Measurements from ENCODE around the gene BACH2.

Gene BACH2

DNA sequence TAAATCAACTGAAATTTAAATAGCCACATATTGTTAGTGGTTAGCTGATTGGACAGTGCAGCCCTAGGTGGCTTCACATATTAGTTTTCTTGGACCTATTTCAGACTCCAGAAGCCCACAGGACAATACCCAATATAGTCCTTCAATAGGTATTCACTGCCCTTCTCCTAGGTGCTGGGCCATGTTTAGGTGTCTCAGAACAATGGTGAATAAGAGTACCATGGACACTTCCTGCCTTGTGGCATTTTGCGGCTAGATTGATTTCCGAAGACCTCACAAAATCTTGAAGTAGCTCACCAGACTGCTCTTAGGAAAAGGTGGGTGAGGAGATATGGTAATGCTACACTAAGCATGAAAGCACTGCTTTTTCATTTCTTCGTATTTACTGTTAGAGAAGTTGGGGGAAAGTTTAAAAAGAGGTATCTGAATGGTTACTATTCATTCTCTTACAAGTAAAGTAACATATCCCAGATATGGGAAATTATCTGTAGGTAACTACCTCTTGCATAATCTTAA is 203.0 kb downstream of the BACH2 start:
- Histone ChIP-seq H3K36me3 (ENCODE audit: control insufficient read depth, low read length) (peaks cover 98% of the 10 kb centered on the region), H3K9me3 (ENCODE audit: control insufficient read depth, insufficient read depth, low read length) (no peaks in the 10 kb centered on the region), H3K9me2 (replicated peaks; ENCODE audit: control insufficient read depth, low read length) (no peaks in the 10 kb centered on the region), H3F3A (ENCODE audit: control insufficient read depth, insufficient read depth) (peaks cover 50% of the 10 kb centered on the region), H3K4me3 (ENCODE audit: low read length) (no peak overlapping the region), H3K27ac (ENCODE audit: low read depth, low read length) (no peak overlapping the region), H3K79me2 (ENCODE audit: control insufficient read depth, low read length) (peaks cover 100% of the 10 kb centered on the region), H3K4me1 (ENCODE audit: control insufficient read depth, low read length) (peaks cover 87% of the 10 kb centered on the region), H3K27me3 (ENCODE audit: control insufficient read depth, low read length) (no peaks in the 10 kb centered on the region), H4K20me1 (ENCODE audit: control insufficient read depth, insufficient read depth, low read depth, low read length) (peaks cover 70% of the 10 kb centered on the region), H3K4me2 (ENCODE audit: low read length) (no peak overlapping the region)
- no peak for TF ChIP-seq EZH2phosphoT487 (IDR thresholded peaks at IDR 0.05; ENCODE audit: borderline replicate concordance, low read length)
- TF ChIP-seq CTCF (IDR thresholded peaks at IDR 0.05; ENCODE audit: low read depth, low read length, poor library complexity, severe bottlenecking), result no peak

GRCh38 chr6:90090866-90091265 is 205.8 kb downstream of the BACH2 start:
- TF ChIP-seq CTCF (IDR thresholded peaks at IDR 0.05; ENCODE audit: low read depth, low read length, poor library complexity, severe bottlenecking) (no peak), EZH2phosphoT487 (IDR thresholded peaks at IDR 0.05; ENCODE audit: borderline replicate concordance, low read length) (no peak)
- Histone ChIP-seq H3K4me3 (ENCODE audit: low read length) (no peak overlapping the region), H3K4me1 (ENCODE audit: control insufficient read depth, low read length) (peaks cover 88% of the 10 kb centered on the region), H4K20me1 (ENCODE audit: control insufficient read depth, insufficient read depth, low read depth, low read length) (peaks cover 57% of the 10 kb centered on the region), H3K4me2 (ENCODE audit: low read length) (no peak overlapping the region), H3K36me3 (ENCODE audit: control insufficient read depth, low read length) (peaks cover 98% of the 10 kb centered on the region), H3K27me3 (ENCODE audit: control insufficient read depth, low read length) (no peaks in the 10 kb centered on the region), H3K79me2 (ENCODE audit: control insufficient read depth, low read length) (peaks cover 100% of the 10 kb centered on the region), H3K9me2 (replicated peaks; ENCODE audit: control insufficient read depth, low read length) (no peaks in the 10 kb centered on the region), H3K9me3 (ENCODE audit: control insufficient read depth, insufficient read depth, low read length) (no peaks in the 10 kb centered on the region), H3K27ac (ENCODE audit: low read depth, low read length) (no peak overlapping the region), H3F3A (ENCODE audit: control insufficient read depth, insufficient read depth) (peaks cover 56% of the 10 kb centered on the region)

- H3K36me3 ChIP-seq (ENCODE audit: control insufficient read depth, low read length), result peaks cover 98% of the 10 kb centered on the region
These were observed 208.6 kb downstream of the BACH2 start for GRCh38 chr6:90088009-90088408.

More at GRCh38 chr6:90088009-90088408, 208.6 kb downstream of the BACH2 start:
- no peaks in the 10 kb centered on the region for H3K27me3 ChIP-seq (ENCODE audit: control insufficient read depth, low read length)
- H3K27ac ChIP-seq (ENCODE audit: low read depth, low read length), result no peak overlapping the region
- peaks cover 42% of the 10 kb centered on the region for H4K20me1 ChIP-seq (ENCODE audit: control insufficient read depth, insufficient read depth, low read depth, low read length)
- no peak for TF ChIP-seq EZH2phosphoT487 (IDR thresholded peaks at IDR 0.05; ENCODE audit: borderline replicate concordance, low read length)
- no peak for TF ChIP-seq CTCF (IDR thresholded peaks at IDR 0.05; ENCODE audit: low read depth, low read length, poor library complexity, severe bottlenecking)
- no peak overlapping the region for H3K4me2 ChIP-seq (ENCODE audit: low read length)
- H3K9me2 ChIP-seq (replicated peaks; ENCODE audit: control insufficient read depth, low read length), result no peaks in the 10 kb centered on the region
- H3K4me1 ChIP-seq (ENCODE audit: control insufficient read depth, low read length), result peaks cover 89% of the 10 kb centered on the region
- H3F3A ChIP-seq (ENCODE audit: control insufficient read depth, insufficient read depth), result peaks cover 54% of the 10 kb centered on the region
- peaks cover 100% of the 10 kb centered on the region for H3K79me2 ChIP-seq (ENCODE audit: control insufficient read depth, low read length)
- H3K4me3 ChIP-seq (ENCODE audit: low read length), result no peak overlapping the region
- H3K9me3 ChIP-seq (ENCODE audit: control insufficient read depth, insufficient read depth, low read length), result no peaks in the 10 kb centered on the region
